GM12875 (cell line): ENCODE results near the gene ZNF77.
"Not testable (repeated sequence)": the region's sequence is repeated elsewhere in the genome, so short reads cannot be mapped to it uniquely, and the experiment has no call there.

Experiments used
- H3K4me3 ChIP-seq: one replicate; pipeline ENCODE4 v1.5.1; 2011; ENCODE audit warnings: low read depth, low read length, control low read depth
- TF ChIP-seq, protein P1 (sequence below): IDR thresholded peaks from 2 replicates; pipeline ENCODE4 v1.5.1; 2011; ENCODE audit warnings: low read depth, mild to moderate bottlenecking, control low read depth, inconsistent platforms, low read length, moderate library complexity, borderline replicate concordance; ENCODE audit not compliant: insufficient read depth

The ZNF77 gene

GRCh38 chr19:2922987-2923386 is 21.8 kb downstream of the ZNF77 start:
- no peak overlapping the region for H3K4me3 ChIP-seq
- TF ChIP-seq, protein P1, sequence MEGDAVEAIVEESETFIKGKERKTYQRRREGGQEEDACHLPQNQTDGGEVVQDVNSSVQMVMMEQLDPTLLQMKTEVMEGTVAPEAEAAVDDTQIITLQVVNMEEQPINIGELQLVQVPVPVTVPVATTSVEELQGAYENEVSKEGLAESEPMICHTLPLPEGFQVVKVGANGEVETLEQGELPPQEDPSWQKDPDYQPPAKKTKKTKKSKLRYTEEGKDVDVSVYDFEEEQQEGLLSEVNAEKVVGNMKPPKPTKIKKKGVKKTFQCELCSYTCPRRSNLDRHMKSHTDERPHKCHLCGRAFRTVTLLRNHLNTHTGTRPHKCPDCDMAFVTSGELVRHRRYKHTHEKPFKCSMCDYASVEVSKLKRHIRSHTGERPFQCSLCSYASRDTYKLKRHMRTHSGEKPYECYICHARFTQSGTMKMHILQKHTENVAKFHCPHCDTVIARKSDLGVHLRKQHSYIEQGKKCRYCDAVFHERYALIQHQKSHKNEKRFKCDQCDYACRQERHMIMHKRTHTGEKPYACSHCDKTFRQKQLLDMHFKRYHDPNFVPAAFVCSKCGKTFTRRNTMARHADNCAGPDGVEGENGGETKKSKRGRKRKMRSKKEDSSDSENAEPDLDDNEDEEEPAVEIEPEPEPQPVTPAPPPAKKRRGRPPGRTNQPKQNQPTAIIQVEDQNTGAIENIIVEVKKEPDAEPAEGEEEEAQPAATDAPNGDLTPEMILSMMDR, result no peak

DNA sequence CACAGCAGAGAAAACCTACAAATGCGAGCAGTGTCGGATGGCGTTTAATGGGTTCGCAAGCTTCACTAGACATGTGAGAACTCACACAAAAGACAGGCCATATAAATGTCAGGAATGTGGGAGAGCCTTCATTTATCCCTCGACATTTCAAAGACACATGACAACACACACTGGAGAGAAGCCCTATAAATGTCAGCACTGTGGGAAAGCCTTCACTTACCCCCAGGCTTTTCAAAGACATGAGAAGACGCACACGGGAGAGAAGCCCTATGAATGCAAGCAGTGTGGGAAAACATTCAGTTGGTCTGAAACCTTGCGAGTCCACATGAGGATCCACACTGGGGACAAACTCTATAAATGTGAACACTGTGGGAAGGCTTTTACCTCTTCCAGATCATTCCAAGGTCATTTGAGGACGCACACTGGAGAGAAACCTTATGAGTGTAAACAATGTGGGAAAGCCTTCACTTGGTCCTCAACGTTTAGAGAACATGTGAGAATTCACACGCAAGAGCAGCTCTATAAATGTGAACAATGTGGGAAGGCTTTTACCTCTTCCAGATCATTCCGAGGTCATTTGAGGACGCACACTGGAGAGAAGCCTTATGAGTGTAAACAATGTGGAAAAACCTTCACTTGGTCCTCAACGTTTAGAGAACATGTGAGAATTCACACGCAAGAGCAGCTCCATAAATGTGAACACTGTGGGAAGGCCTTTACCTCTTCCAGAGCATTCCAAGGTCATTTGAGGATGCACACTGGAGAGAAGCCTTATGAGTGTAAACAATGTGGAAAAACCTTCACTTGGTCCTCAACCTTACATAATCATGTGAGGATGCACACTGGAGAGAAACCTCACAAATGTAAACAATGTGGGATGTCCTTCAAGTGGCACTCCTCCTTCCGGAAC is 27.2 kb downstream of the ZNF77 start:
- TF ChIP-seq, protein P1, result no peak
- no peak overlapping the region for H3K4me3 ChIP-seq

- H3K4me3 ChIP-seq, result no peak overlapping the region
- TF ChIP-seq, protein P1, result no peak
These were observed 32.5 kb downstream of the ZNF77 start for GRCh38 chr19:2912306-2912705.

DNA sequence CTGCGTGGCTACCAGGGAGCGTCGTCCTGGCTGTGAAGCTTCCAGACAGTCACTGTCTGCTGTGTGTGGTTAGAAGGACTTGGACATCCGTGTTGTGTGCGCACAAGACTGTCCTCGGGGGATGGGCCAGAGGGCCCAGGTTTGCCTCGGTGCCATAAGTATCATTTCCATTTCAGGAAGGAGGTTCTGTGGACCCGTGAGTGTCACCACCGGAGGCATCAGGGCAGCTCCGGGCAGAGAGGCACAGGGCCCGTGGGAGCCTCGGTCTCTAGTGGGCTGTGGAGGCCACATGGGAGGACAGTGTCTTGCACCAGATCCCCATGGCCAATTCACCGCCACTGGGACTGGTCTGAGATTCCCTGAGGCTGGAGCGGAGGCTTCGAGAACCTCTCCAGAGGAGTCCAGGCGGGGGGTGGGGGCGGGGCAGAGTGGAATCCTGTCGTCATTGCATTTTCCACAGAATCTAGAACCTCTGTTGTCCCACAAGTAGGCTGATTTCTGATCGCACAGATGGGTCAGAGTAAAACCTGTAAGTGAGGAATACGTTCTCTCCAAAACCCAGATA is 38.1 kb downstream of the ZNF77 start:
- TF ChIP-seq, protein P1, result no peak
- H3K4me3 ChIP-seq, result no peak overlapping the region

GRCh38 chr19:2905918-2906519 is 38.8 kb downstream of the ZNF77 start:
- no peak overlapping the region for H3K4me3 ChIP-seq

DNA sequence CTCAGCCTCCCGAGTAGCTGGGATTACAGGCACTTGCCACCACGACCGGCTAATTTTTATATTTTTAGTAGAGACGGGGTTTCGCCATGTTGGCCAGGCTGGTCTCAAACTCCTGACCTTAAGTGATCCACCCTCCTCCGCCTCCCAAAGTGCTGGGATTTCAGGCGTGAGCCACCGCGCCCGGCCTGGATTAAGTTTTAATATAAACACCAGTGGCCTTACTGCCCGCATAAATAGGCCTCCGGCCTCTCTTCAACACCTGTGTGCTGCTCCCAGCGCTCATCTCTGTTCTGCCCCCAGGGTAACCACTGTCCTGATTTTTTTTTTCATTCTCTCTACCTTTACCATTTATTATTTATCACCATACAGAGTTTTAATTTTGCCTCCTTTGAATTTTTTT is 41.4 kb downstream of the ZNF77 start:
- H3K4me3 ChIP-seq, result not testable (repeated sequence)

More at GRCh38 chr19:2905918-2906519, 38.8 kb downstream of the ZNF77 start:
- TF ChIP-seq, protein P1, result no peak

GRCh38 chr19:2902590-2903218 is 42.1 kb downstream of the ZNF77 start:
- TF ChIP-seq, protein P1, result no peak

More at GRCh38 chr19:2902590-2903218, 42.1 kb downstream of the ZNF77 start:
- no peak overlapping the region for H3K4me3 ChIP-seq
